Activated CD8-positive, alpha-beta T cell treated with anti-CD3 and anti-CD28 coated beads for 36 hours (primary cell): ENCODE results near the gene QSER1. TPM values are rescaled to one million over a fixed set of nuclear protein-coding genes. Genes with fewer than 3 reads are reported as not detected.

Experiments
- ATAC-seq: fragments of 200-7000 bp; cut with Tn5 transposase; one replicate; pipeline ENCODE4 v1.10.0; 2021; ENCODE audit warnings: mild to moderate bottlenecking, moderate library complexity
- CTCF ChIA-PET: fragments of 350-600 bp; sonication (Branson Sonifier 250); formaldehyde crosslinking; loops from one replicate; lab custom pipeline; 2021; ENCODE audit warnings: antibody characterized with exemption; lab: Charles Lee
- POLR2A ChIA-PET: fragments of 350-600 bp; sonication (Branson Sonifier 250); formaldehyde crosslinking; loops from one replicate; lab custom pipeline; 2021; ENCODE audit warnings: antibody characterized with exemption; lab: Charles Lee
- DNase-seq: peaks from one replicate; pipeline ENCODE4 v3.0.0-alpha.2; 2020
- H3K27ac Mint-ChIP-seq: one replicate; pipeline ENCODE4 v1.8.0; 2021; ENCODE audit warnings: mild to moderate bottlenecking, mixed read lengths
- H3K27me3 Mint-ChIP-seq: one replicate; pipeline ENCODE4 v1.8.0; 2021; ENCODE audit warnings: mixed read lengths
- H3K36me3 Mint-ChIP-seq: one replicate; pipeline ENCODE4 v1.8.0; 2021; ENCODE audit warnings: low read depth, mixed read lengths
- H3K4me1 Mint-ChIP-seq: one replicate; pipeline ENCODE4 v1.8.0; 2021; ENCODE audit warnings: low read depth, mixed read lengths
- H3K4me3 Mint-ChIP-seq: one replicate; pipeline ENCODE4 v1.8.0; 2021; ENCODE audit warnings: mild to moderate bottlenecking, moderate library complexity, mixed read lengths
- H3K9me3 Mint-ChIP-seq: one replicate; pipeline ENCODE4 v1.8.0; 2021; ENCODE audit warnings: mixed read lengths
- intact Hi-C: fragments of 100-400 bp; cut with micrococcal nuclease; formaldehyde crosslinking; loops from one replicate; pipeline ENCODE4 v1.10.0; 2022
- total RNA-seq, 2 experiments: library from RNA; stranded (reverse); gene quantifications; one replicate each; pipeline ENCODE4 v1.2.3, GENCODE V29; 2021
- TF ChIP-seq, protein P1 (sequence below): fragments of 200-600 bp; IDR thresholded peaks from one replicate; pipeline ENCODE4 v1.8.0; 2022; ENCODE audit warnings: antibody characterized with exemption, mild to moderate bottlenecking

QSER1 gene
- total RNA-seq, 2 experiments from 2014 or later: 10.5 to 11.2 TPM

DNA sequence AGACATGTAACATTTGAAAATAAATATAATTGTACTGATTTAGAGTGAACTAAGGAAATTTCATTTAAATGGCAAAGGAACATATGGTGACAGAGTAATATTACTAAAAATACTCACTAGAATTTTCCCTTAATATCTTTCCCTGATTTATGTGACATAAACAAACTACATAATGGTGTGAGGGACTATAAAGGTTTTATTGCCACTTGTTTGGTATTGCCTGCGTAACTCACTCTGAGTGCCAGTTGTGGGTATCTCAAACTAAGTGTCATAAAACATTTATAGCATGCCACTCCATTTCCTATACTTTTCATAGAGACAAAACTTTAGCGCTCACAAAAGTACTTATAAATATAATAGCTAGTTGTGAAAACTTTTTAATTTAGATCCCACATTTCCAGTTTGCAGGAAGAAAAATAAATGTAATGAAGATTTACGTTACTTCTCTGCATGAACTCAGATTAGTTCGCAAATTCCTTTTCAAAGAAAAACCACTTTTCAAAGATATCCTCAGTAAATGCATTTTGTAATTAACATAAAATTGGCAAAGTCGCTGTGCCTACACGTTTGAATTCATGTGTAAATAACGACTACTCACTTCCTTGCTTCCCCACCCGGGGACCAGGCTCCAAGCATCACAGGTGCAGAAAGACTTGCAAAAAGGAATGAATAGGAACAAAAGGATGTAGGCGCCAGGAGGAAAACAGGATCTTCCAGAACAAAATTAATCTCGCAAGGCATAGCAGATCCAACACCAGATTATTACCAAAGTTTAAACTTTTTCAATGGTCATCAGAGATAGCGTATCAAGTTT lies 1.6 kb upstream of the QSER1 start:
- CTCF ChIA-PET: interaction anchor here (1.0 to 5.2 kb wide), 2 partner anchors 69 to 174 kb away, joined by 3 to 25 read pairs; no protein-coding TSS in a partner anchor
- H3K27me3 Mint-ChIP-seq: no peaks in the 10 kb centered on the region
- H3K36me3 Mint-ChIP-seq: no peaks in the 10 kb centered on the region
- H3K4me1 Mint-ChIP-seq: peaks cover 28% of the 10 kb centered on the region
- DNase-seq: no peak
- H3K27ac Mint-ChIP-seq: no peak overlapping the region
- POLR2A ChIA-PET: interaction anchor here (1.5 kb wide), 1 partner anchor 149 kb away, joined by 4 read pairs; the partner anchor contains the start of gene TCP11L1
- no peak for ATAC-seq
- intact Hi-C loops: loop anchor here (10.0 kb wide), 1 partner anchor 174 kb away; no protein-coding TSS in a partner anchor
- H3K4me3 Mint-ChIP-seq: no peak overlapping the region
- TF ChIP-seq, protein P1, sequence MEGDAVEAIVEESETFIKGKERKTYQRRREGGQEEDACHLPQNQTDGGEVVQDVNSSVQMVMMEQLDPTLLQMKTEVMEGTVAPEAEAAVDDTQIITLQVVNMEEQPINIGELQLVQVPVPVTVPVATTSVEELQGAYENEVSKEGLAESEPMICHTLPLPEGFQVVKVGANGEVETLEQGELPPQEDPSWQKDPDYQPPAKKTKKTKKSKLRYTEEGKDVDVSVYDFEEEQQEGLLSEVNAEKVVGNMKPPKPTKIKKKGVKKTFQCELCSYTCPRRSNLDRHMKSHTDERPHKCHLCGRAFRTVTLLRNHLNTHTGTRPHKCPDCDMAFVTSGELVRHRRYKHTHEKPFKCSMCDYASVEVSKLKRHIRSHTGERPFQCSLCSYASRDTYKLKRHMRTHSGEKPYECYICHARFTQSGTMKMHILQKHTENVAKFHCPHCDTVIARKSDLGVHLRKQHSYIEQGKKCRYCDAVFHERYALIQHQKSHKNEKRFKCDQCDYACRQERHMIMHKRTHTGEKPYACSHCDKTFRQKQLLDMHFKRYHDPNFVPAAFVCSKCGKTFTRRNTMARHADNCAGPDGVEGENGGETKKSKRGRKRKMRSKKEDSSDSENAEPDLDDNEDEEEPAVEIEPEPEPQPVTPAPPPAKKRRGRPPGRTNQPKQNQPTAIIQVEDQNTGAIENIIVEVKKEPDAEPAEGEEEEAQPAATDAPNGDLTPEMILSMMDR: no peak
- no peaks in the 10 kb centered on the region for H3K9me3 Mint-ChIP-seq

DNA sequence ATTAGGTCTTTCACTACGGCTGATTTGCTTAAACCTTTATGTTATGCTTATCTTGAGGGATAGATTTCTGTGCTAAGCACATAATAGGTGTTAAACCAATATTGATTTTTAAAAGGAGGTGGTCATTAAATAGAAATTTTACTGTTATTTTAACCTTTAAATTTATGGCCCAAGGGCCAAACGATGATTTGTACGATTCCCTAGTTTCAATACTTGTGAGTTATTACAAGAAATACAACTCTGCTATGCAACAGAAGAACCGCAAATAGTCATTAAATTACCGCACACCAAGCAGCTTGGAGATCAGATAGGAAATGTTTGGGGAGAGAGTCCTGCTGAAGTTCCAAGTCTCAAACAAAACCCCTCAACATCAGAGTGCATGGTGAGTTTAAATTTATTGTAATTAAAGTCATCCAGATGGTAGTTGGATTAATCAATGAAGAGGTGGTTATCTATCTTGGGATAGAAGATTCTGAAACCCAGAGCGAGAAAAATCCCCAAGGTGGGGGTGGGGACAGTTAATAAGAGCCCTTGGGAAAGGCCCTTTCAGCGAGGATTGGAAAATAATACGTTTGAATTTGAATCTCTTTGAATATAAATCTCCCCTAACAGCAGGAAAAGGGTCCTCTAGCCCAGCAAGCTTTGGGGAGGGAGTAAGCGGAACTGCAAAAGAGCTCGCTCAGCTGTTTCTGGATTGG lies 805 bp upstream of the QSER1 start:
- ChIA-PET POLR2A (interaction anchor here (0.7 to 2.2 kb wide), 7 partner anchors 10 to 270 kb away, joined by 3 to 7 read pairs (median 3); partner anchors contain the start of genes CSTF3 and TCP11L1), CTCF (interaction anchor here (1.0 to 5.2 kb wide), 4 partner anchors 13 to 173 kb away, joined by 3 to 25 read pairs (median 3); no protein-coding TSS in a partner anchor)
- Mint-ChIP-seq H3K4me3 (peak overlapping the region; percentile 74), H3K27me3 (no peaks in the 10 kb centered on the region), H3K27ac (peak overlapping the region; percentile 85), H3K36me3 (no peaks in the 10 kb centered on the region), H3K4me1 (peaks cover 28% of the 10 kb centered on the region), H3K9me3 (no peaks in the 10 kb centered on the region)
- no peak for ATAC-seq
- DNase-seq: no peak
- TF ChIP-seq, protein P1: no peak
- intact Hi-C loops: loop anchor here (10.0 kb wide), 1 partner anchor 173 kb away; no protein-coding TSS in a partner anchor

DNA sequence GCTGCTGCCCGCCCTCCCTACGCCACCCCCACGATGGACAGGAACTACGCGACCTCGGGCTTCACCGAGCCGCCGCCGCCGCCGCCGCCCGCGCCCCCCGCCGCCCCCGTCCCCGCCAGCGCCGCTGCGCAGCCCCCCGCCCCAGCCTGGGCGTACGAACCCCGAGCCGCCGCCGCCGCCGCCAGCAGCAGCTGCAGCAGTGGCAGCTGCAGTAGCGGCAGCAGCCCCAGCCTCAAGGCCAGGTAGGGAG lies 407 bp downstream of the QSER1 start:
- H3K27me3 Mint-ChIP-seq: no peaks in the 10 kb centered on the region
- H3K36me3 Mint-ChIP-seq: no peaks in the 10 kb centered on the region
- ChIA-PET CTCF (interaction anchor here (1.1 to 5.2 kb wide), 5 partner anchors 33 to 172 kb away, joined by 4 to 25 read pairs (median 4); no protein-coding TSS in a partner anchor), POLR2A (interaction anchor here (1.3 to 2.2 kb wide), 3 partner anchors 9 to 77 kb away, joined by 3 to 7 read pairs (median 4); no protein-coding TSS in a partner anchor)
- no peak overlapping the region for H3K27ac Mint-ChIP-seq
- no peaks in the 10 kb centered on the region for H3K9me3 Mint-ChIP-seq
- peak overlapping the region; percentile 83 for H3K4me3 Mint-ChIP-seq
- DNase-seq (no peak), ATAC-seq (no peak)
- intact Hi-C loops: loop anchor here (10.0 kb wide), 1 partner anchor 172 kb away; no protein-coding TSS in a partner anchor
- TF ChIP-seq, protein P1: no peak
- peaks cover 38% of the 10 kb centered on the region for H3K4me1 Mint-ChIP-seq

DNA sequence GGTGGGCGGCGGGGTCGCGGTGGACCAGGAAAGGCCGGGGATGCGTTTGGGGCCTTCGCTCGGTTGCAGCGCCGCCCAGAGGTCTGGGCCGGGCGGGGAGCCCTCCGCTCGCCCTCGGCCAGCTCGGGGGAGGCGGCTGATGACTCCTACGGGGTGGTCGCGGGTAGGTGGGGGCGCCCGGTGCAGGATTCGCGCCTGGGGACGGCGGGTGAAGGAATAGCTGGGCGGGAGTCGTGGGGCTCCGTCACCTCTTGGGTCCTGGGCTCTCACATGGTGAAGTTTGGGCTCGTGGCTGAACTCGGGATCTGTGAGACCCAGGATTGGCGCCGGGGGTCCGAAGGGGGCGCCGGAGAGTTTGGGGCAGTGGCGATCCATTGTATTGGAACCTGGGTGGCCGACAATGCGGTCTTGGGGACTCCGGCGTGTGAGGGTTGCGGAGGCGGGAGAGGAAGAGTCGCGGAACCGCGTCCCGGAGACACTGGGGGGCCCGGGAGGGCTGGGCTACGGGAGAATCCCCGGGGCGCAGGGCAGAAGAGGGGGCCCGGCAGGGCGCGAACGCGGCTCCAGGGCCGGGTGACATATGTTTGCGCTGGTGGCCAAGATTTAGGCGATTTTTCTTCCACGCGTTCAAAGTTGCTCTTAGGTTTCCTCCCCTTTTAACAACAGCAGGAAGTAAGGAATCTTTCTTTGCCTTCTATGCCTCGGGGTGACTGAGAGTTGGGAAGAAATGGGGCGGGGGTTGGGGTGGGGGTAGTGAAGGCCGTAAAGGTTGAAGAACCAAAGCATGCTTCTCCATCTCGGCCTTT lies 935 bp downstream of the QSER1 start:
- TF ChIP-seq, protein P1: peak; percentile 27
- peak; percentile 64 for ATAC-seq
- Mint-ChIP-seq H3K4me1 (peaks cover 38% of the 10 kb centered on the region), H3K36me3 (no peaks in the 10 kb centered on the region), H3K9me3 (no peaks in the 10 kb centered on the region), H3K27ac (peak overlapping the region; percentile 98), H3K27me3 (no peaks in the 10 kb centered on the region), H3K4me3 (peak overlapping the region; percentile 83)
- intact Hi-C loops: loop anchor here (10.0 kb wide), 1 partner anchor 171 kb away; no protein-coding TSS in a partner anchor
- CTCF ChIA-PET: interaction anchor here (1.1 to 5.2 kb wide), 8 partner anchors 32 to 171 kb away, joined by 3 to 25 read pairs (median 4); no protein-coding TSS in a partner anchor
- DNase-seq: peak; percentile 70
- POLR2A ChIA-PET: interaction anchor here (1.3 to 2.2 kb wide), 4 partner anchors 8 to 146 kb away, joined by 3 to 7 read pairs (median 4); partner anchors contain the start of gene TCP11L1
